ENCODE results near the gene OR5AP2.

DNA sequence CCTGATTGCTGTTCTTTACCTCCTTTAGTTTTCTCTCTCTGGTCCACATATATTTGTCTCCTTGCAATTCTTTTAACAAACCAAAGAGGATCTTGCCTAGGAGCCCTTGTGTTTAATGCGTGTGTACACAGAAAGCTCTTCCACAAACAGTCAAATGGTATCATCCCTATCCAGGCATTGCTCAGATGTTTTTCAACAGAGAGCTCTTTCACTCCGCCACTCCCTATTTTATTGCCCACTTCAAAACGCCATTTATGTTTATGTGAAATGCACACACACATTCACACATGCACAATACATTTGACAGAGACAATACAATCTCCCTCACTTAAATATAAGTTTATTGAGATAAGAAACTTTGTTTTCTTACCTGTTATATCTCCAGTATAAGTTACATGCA, 4.7 kb downstream of the OR5AP2 start:
- TF ChIP-seq, protein P1, sequence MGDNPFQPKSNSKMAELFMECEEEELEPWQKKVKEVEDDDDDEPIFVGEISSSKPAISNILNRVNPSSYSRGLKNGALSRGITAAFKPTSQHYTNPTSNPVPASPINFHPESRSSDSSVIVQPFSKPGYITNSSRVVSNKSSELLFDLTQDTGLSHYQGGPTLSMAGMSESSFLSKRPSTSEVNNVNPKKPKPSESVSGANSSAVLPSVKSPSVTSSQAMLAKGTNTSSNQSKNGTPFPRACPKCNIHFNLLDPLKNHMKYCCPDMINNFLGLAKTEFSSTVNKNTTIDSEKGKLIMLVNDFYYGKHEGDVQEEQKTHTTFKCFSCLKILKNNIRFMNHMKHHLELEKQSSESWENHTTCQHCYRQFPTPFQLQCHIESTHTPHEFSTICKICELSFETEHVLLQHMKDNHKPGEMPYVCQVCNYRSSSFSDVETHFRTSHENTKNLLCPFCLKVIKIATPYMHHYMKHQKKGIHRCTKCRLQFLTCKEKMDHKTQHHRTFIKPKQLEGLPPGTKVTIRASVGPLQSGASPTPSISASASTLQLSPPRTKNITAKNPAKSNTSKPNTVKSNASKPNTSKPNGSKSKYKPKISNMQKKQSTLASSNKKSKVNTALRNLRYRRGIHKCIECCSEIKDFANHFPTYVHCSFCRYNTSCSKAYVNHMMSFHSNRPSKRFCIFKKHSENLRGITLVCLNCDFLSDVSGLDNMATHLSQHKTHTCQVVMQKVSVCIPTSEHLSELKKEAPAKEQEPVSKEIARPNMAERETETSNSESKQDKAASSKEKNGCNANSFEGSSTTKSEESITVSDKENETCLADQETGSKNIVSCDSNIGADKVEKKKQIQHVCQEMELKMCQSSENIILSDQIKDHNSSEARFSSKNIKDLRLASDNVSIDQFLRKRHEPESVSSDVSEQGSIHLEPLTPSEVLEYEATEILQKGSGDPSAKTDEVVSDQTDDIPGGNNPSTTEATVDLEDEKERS (tag by site-specific recombination; IDR thresholded peaks at IDR 0.05) = no peak
- TF ChIP-seq, protein P2, sequence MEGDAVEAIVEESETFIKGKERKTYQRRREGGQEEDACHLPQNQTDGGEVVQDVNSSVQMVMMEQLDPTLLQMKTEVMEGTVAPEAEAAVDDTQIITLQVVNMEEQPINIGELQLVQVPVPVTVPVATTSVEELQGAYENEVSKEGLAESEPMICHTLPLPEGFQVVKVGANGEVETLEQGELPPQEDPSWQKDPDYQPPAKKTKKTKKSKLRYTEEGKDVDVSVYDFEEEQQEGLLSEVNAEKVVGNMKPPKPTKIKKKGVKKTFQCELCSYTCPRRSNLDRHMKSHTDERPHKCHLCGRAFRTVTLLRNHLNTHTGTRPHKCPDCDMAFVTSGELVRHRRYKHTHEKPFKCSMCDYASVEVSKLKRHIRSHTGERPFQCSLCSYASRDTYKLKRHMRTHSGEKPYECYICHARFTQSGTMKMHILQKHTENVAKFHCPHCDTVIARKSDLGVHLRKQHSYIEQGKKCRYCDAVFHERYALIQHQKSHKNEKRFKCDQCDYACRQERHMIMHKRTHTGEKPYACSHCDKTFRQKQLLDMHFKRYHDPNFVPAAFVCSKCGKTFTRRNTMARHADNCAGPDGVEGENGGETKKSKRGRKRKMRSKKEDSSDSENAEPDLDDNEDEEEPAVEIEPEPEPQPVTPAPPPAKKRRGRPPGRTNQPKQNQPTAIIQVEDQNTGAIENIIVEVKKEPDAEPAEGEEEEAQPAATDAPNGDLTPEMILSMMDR (tag by site-specific recombination; IDR thresholded peaks at IDR 0.05) = no peak
- TF ChIP-seq ZSCAN16 (tag by site-specific recombination; IDR thresholded peaks at IDR 0.05) (no peak), ZNF146 (tag by site-specific recombination; IDR thresholded peaks at IDR 0.05) (no peak), ZIC2 (tag by site-specific recombination; IDR thresholded peaks at IDR 0.05) (no peak), ZNF501 (tag by site-specific recombination; IDR thresholded peaks at IDR 0.05) (no peak), ZNF2 (tag by site-specific recombination; IDR thresholded peaks at IDR 0.05) (no peak), ZNF416 (tag by site-specific recombination; IDR thresholded peaks at IDR 0.05) (no peak), YY1 (tag by site-specific recombination; IDR thresholded peaks at IDR 0.05) (no peak), FEZF1 (tag by site-specific recombination; IDR thresholded peaks at IDR 0.05) (no peak), ZNF521 (tag by site-specific recombination; IDR thresholded peaks at IDR 0.05) (no peak), ZFP69B (tag by site-specific recombination; IDR thresholded peaks at IDR 0.05) (no peak)
- TF ChIP-seq, protein P3, sequence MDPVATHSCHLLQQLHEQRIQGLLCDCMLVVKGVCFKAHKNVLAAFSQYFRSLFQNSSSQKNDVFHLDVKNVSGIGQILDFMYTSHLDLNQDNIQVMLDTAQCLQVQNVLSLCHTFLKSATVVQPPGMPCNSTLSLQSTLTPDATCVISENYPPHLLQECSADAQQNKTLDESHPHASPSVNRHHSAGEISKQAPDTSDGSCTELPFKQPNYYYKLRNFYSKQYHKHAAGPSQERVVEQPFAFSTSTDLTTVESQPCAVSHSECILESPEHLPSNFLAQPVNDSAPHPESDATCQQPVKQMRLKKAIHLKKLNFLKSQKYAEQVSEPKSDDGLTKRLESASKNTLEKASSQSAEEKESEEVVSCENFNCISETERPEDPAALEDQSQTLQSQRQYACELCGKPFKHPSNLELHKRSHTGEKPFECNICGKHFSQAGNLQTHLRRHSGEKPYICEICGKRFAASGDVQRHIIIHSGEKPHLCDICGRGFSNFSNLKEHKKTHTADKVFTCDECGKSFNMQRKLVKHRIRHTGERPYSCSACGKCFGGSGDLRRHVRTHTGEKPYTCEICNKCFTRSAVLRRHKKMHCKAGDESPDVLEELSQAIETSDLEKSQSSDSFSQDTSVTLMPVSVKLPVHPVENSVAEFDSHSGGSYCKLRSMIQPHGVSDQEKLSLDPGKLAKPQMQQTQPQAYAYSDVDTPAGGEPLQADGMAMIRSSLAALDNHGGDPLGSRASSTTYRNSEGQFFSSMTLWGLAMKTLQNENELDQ (tag by site-specific recombination; IDR thresholded peaks at IDR 0.05; ENCODE audit: low read depth) = no peak
- TF ChIP-seq, protein P4, sequence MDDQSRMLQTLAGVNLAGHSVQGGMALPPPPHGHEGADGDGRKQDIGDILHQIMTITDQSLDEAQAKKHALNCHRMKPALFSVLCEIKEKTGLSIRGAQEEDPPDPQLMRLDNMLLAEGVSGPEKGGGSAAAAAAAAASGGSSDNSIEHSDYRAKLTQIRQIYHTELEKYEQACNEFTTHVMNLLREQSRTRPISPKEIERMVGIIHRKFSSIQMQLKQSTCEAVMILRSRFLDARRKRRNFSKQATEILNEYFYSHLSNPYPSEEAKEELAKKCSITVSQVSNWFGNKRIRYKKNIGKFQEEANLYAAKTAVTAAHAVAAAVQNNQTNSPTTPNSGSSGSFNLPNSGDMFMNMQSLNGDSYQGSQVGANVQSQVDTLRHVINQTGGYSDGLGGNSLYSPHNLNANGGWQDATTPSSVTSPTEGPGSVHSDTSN (CRISPR knock-in tag; IDR thresholded peaks at IDR 0.05) = no peak

Measured in HEK293 (cell line).